A549 (cell line): ENCODE measurements around the gene EPHB6. TPM values are rescaled to one million over a fixed set of nuclear protein-coding genes. Genes with fewer than 3 reads are reported as not detected.

Source experiments
- ATAC-seq, 2 experiments: fragments of 200-7000 bp in 1 of 2; fragments of >200 bp in 1 of 2; cut with Nextera tagmentation in 1 of 2; cut with Tn5 transposase in 1 of 2; 3 replicates each; pipeline versions ENCODE4 v1.8.0 to v1.9.1; 2018 to 2020; ENCODE audit warnings: mild to moderate bottlenecking in 1 of 2, moderate library complexity in 1 of 2
- CTCF ChIA-PET: fragments of 300-600 bp; sonication (Branson Sonifier 250); formaldehyde crosslinking; extraction: SDS; loops from one replicate; lab custom pipeline; 2021; ENCODE audit warnings: antibody characterized with exemption, inconsistent platforms; lab: Yijun Ruan, JAX
- POLR2A ChIA-PET: fragments of 350-600 bp; formaldehyde crosslinking; extraction: SDS; loops from one replicate; lab custom pipeline; 2021; ENCODE audit warnings: antibody characterized with exemption, inconsistent platforms; lab: Yijun Ruan, JAX
- DNase-seq, 2 experiments: peaks; one replicate each; pipeline versions ENCODE4 v3.0.0 to v3.0.0-alpha.2; 2011 to 2016; ENCODE audit warnings: low read depth in 1 of 2, low spot score in 1 of 2
- FAIRE-seq: peaks from 2 replicates; lab custom pipeline; 2011; peaks lifted over from hg19 to GRCh38; lab: Jason Lieb, UNC
- H3K27ac ChIP-seq, 2 experiments: fragments of >200 bp; sonication (Bioruptor Twin); formaldehyde crosslinking; 3 replicates each; pipeline ENCODE4 v1.5.1; 2016 to 2017
- H3K4me1 ChIP-seq: fragments of >200 bp; sonication (Bioruptor Twin); formaldehyde crosslinking; 3 replicates; pipeline ENCODE4 v1.6.1; 2016
- H3K4me2 ChIP-seq: fragments of >200 bp; sonication (Bioruptor Twin); formaldehyde crosslinking; 3 replicates; pipeline ENCODE4 v1.6.1; 2016
- H3K4me3 ChIP-seq: fragments of >200 bp; sonication (Bioruptor Twin); formaldehyde crosslinking; 3 replicates; pipeline ENCODE4 v1.5.1; 2016
- H3K9me3 ChIP-seq: fragments of >200 bp; sonication (Bioruptor Twin); formaldehyde crosslinking; 3 replicates; pipeline ENCODE4 v1.6.1; 2016
- CBX8 ChIP-seq: fragments of 200-600 bp; sonication (generic); IDR thresholded peaks from 2 replicates; pipeline ENCODE4 v1.6.1; 2016
- CEBPB ChIP-seq, 2 experiments: fragments of >200 bp in 1 of 2; sonication (Bioruptor Twin) in 1 of 2; formaldehyde crosslinking in 1 of 2; IDR thresholded peaks; 2 replicates each; pipeline ENCODE4 v1.6.1; 2012 to 2016
- CHD4 ChIP-seq: fragments of 200-600 bp; sonication (generic); IDR thresholded peaks from 2 replicates; pipeline ENCODE4 v1.6.1; 2016; ENCODE audit warnings: antibody characterized with exemption, mild to moderate bottlenecking, borderline replicate concordance
- ELK1 ChIP-seq: fragments of 150-350 bp; IDR thresholded peaks from 2 replicates; pipeline ENCODE4 v1.6.1; 2014; ENCODE audit warnings: low read depth, mild to moderate bottlenecking, low read length
- EP300 ChIP-seq, 2 experiments: fragments of >200 bp; sonication (Bioruptor Twin); formaldehyde crosslinking; IDR thresholded peaks; 2 replicates in 1 of 2; 3 replicates in 1 of 2; pipeline ENCODE4 v1.6.1; 2016 to 2017
- ESRRA ChIP-seq: fragments of 150-350 bp; IDR thresholded peaks from 2 replicates; pipeline ENCODE4 v1.6.1; 2014; ENCODE audit warnings: mild to moderate bottlenecking, low read length, borderline replicate concordance
- FOXS1 ChIP-seq: fragments of 250-450 bp; sonication (Bioruptor Pico); IDR thresholded peaks from 2 replicates; pipeline ENCODE4 v1.5.0; 2020; ENCODE audit warnings: mild to moderate bottlenecking, moderate library complexity
- GATA3 ChIP-seq: IDR thresholded peaks from 2 replicates; pipeline ENCODE4 v1.6.1; 2012; ENCODE audit warnings: borderline replicate concordance
- HEYL ChIP-seq: fragments of 250-450 bp; sonication (Bioruptor Pico); IDR thresholded peaks from 2 replicates; pipeline ENCODE4 v1.8.0; 2021; ENCODE audit warnings: mild to moderate bottlenecking, moderate library complexity
- JUN ChIP-seq, 2 experiments: fragments of >200 bp; sonication (Bioruptor Twin); formaldehyde crosslinking; IDR thresholded peaks; 2 replicates in 1 of 2; 3 replicates in 1 of 2; pipeline ENCODE4 v1.6.1; 2016 to 2017
- KDM1A ChIP-seq: fragments of 200-600 bp; sonication (generic); IDR thresholded peaks from 2 replicates; pipeline ENCODE4 v1.6.1; 2016; ENCODE audit warnings: low read depth, mild to moderate bottlenecking
- MAFK ChIP-seq: fragments of 450-650 bp; IDR thresholded peaks from 2 replicates; pipeline ENCODE4 v1.6.1; 2014; ENCODE audit not compliant: partially characterized antibody
- NFE2L2 ChIP-seq: fragments of 150-350 bp; conservative IDR thresholded peaks from 2 replicates; pipeline ENCODE4 v1.6.1; 2014; ENCODE audit warnings: low read length
- NPAS2 ChIP-seq: fragments of 250-450 bp; sonication (Bioruptor Pico); IDR thresholded peaks from 2 replicates; pipeline ENCODE4 v1.8.0; 2022; ENCODE audit warnings: mild to moderate bottlenecking, moderate library complexity, borderline replicate concordance
- PHF8 ChIP-seq: fragments of 200-600 bp; sonication (generic); IDR thresholded peaks from 2 replicates; pipeline ENCODE4 v1.6.1; 2016; ENCODE audit warnings: low read depth, mild to moderate bottlenecking, antibody characterized with exemption, moderate library complexity, borderline replicate concordance
- RAD21 ChIP-seq, 2 experiments: fragments of >200 bp in 1 of 2; sonication (Bioruptor Twin) in 1 of 2; formaldehyde crosslinking in 1 of 2; IDR thresholded peaks in 1 of 2; conservative IDR thresholded peaks in 1 of 2; 2 replicates in 1 of 2; 3 replicates in 1 of 2; pipeline ENCODE4 v1.6.1; 2012 to 2018; ENCODE audit warnings: inconsistent platforms in 1 of 2
- RFX5 ChIP-seq: fragments of 450-650 bp; IDR thresholded peaks from 2 replicates; pipeline ENCODE4 v1.7.1; 2014; ENCODE audit warnings: antibody characterized with exemption, mild to moderate bottlenecking, moderate library complexity
- SMC3 ChIP-seq: fragments of >200 bp; sonication (Bioruptor Twin); formaldehyde crosslinking; IDR thresholded peaks from 3 replicates; pipeline ENCODE4 v1.6.1; 2018; ENCODE audit warnings: inconsistent platforms
- TP53 ChIP-seq: fragments of 250-450 bp; sonication (Bioruptor Pico); IDR thresholded peaks from 2 replicates; pipeline ENCODE4 v1.5.0; 2021; ENCODE audit warnings: mild to moderate bottlenecking, moderate library complexity
- ZC3H11A ChIP-seq: fragments of 450-650 bp; IDR thresholded peaks from 2 replicates; pipeline ENCODE4 v1.6.1; 2014; ENCODE audit warnings: antibody characterized with exemption, mild to moderate bottlenecking
- ZSCAN20 ChIP-seq: fragments of 250-450 bp; sonication (Bioruptor Pico); IDR thresholded peaks from 2 replicates; pipeline ENCODE4 v1.8.0; 2022; ENCODE audit warnings: mild to moderate bottlenecking, moderate library complexity
- WGBS: methylation state at CpG from one replicate; pipeline ENCODE4 v1.1.6; 2017; ENCODE audit errors: missing lambda C conversion rate; 5-methylcytosine and 5-hydroxymethylcytosine counted together
- polyA plus RNA-seq, 4 experiments: library from polyadenylated mRNA; depleted of rRNA in 3 of 4; stranded (reverse); fragments of >200 nt; fragmentation: RNase III in 1 of 4; extraction: RNeasy Plus Mini Kit Qiagen cat#74134 plus additional on column Dnase treatment in 1 of 4; gene quantifications; 2 replicates in 3 of 4; 3 replicates in 1 of 4; pipeline ENCODE4 v1.2.3, GENCODE V29; 2011 to 2017
- TF ChIP-seq, protein P1 (sequence below): fragments of 200-600 bp; sonication (generic); IDR thresholded peaks from 2 replicates; pipeline ENCODE4 v1.6.1; 2016; ENCODE audit warnings: antibody characterized with exemption, mild to moderate bottlenecking, moderate library complexity
- TF ChIP-seq, protein P2 (sequence below): fragments of 450-650 bp; IDR thresholded peaks from 2 replicates; pipeline ENCODE4 v1.6.1; 2014; ENCODE audit warnings: antibody characterized with exemption
- TF ChIP-seq, protein P3 (sequence below): fragments of >200 bp; sonication (Bioruptor Twin); formaldehyde crosslinking; IDR thresholded peaks from 3 replicates; pipeline ENCODE4 v1.6.1; 2016

The EPHB6 gene
- polyA plus RNA-seq, 2 of the 4 experiments (the other 2 are of a cell fraction), result 0.26 to 0.37 TPM

DNA sequence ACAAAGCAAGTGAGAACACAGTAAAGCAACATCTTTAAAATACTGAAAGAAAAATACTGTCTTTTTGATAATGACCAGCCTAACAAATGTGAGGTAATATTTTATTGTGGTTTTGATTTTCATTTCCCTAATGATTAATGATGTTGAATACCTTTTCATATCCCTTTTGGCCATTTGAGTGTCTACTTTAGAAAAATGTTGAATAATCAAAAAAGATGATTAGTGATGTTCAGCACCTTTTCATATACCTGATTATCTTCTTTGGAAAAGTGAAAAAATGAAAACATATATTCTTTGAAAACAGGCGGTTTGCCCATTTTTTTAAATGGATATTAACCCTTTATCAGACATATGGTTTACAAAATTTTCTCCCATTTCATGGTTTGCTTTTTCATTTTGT, 32.2 kb upstream of the EPHB6 start:
- Histone ChIP-seq H3K9me3 (peaks cover 6% of the 10 kb centered on the region; the same call in 2 of the 3 replicates), H3K4me3 (no peak overlapping the region), H3K4me1 (no peaks in the 10 kb centered on the region), H3K27ac (no peak overlapping the region), H3K4me2 (no peak overlapping the region)
- ChIA-PET CTCF (no interaction called here), POLR2A (no interaction called here)
- TF ChIP-seq CBX8, result no peak
- TF ChIP-seq ZSCAN20 (CRISPR knock-in tag), result no peak
- TF ChIP-seq GATA3, result no peak
- TF ChIP-seq FOXS1 (CRISPR knock-in tag), result no peak
- TF ChIP-seq HEYL (CRISPR knock-in tag), result no peak
- TF ChIP-seq, protein P1, sequence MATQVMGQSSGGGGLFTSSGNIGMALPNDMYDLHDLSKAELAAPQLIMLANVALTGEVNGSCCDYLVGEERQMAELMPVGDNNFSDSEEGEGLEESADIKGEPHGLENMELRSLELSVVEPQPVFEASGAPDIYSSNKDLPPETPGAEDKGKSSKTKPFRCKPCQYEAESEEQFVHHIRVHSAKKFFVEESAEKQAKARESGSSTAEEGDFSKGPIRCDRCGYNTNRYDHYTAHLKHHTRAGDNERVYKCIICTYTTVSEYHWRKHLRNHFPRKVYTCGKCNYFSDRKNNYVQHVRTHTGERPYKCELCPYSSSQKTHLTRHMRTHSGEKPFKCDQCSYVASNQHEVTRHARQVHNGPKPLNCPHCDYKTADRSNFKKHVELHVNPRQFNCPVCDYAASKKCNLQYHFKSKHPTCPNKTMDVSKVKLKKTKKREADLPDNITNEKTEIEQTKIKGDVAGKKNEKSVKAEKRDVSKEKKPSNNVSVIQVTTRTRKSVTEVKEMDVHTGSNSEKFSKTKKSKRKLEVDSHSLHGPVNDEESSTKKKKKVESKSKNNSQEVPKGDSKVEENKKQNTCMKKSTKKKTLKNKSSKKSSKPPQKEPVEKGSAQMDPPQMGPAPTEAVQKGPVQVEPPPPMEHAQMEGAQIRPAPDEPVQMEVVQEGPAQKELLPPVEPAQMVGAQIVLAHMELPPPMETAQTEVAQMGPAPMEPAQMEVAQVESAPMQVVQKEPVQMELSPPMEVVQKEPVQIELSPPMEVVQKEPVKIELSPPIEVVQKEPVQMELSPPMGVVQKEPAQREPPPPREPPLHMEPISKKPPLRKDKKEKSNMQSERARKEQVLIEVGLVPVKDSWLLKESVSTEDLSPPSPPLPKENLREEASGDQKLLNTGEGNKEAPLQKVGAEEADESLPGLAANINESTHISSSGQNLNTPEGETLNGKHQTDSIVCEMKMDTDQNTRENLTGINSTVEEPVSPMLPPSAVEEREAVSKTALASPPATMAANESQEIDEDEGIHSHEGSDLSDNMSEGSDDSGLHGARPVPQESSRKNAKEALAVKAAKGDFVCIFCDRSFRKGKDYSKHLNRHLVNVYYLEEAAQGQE, result no peak
- peak; percentile 9 for TF ChIP-seq MAFK
- 2% methylated on average over 1 of the region's 1 CpG for WGBS
- DNase-seq (no peak), FAIRE-seq (peak; percentile 7), ATAC-seq (no peak)

GRCh38 chr7:142827951-142828500, 26.9 kb upstream of the EPHB6 start:
- no peak overlapping the region for H3K27ac ChIP-seq
- ATAC-seq (no peak), FAIRE-seq (no peak)
- H3K4me3 ChIP-seq, result no peak overlapping the region
- 4% methylated on average over 1 of the region's 1 CpG for WGBS
- H3K4me2 ChIP-seq, result no peak overlapping the region
- no peaks in the 10 kb centered on the region for H3K4me1 ChIP-seq
- CTCF ChIA-PET, result interaction anchor here (0.7 kb wide), 1 partner anchor 24 kb away, joined by 3 read pairs; no protein-coding TSS in a partner anchor
- POLR2A ChIA-PET, result no interaction called here
- no peak for TF ChIP-seq TP53 (CRISPR knock-in tag)
- TF ChIP-seq NPAS2 (CRISPR knock-in tag), result no peak
- TF ChIP-seq ESRRA, result no peak
- TF ChIP-seq, all 56 proteins: peak for 0
- H3K9me3 ChIP-seq, result peaks cover 6% of the 10 kb centered on the region; the same call in 2 of the 3 replicates
- no peak for DNase-seq

DNA sequence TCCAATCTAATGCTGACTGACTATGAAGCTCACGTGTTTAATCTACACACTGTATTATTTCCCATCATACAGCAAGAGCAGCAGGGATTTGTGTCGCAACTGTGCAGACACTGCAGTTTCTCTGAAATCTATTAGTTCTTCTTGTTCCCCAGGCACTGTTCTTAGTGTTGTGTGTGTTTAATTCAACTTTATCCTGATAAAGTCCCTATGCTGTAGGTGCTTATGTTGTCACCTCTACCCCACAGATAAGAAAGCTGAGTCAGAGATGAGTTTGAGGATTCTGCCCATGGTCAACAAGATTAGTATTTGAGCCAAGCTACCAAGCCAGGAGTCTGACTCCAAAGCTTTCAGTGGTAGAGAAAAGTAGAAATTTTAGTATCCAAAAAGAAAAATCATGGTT, 22.5 kb upstream of the EPHB6 start:
- no peak overlapping the region for H3K4me2 ChIP-seq
- H3K4me3 ChIP-seq, result no peak overlapping the region
- POLR2A ChIA-PET, result no interaction called here
- H3K27ac ChIP-seq, result no peak overlapping the region
- CTCF ChIA-PET, result interaction anchor here (0.8 to 1.1 kb wide), 2 partner anchors 22 to 40 kb away, joined by 3 to 4 read pairs; no protein-coding TSS in a partner anchor
- WGBS, result 41% methylated on average over 2 of the region's 2 CpGs
- H3K9me3 ChIP-seq, result no peaks in the 10 kb centered on the region
- H3K4me1 ChIP-seq, result no peaks in the 10 kb centered on the region
- no peak for DNase-seq
- FAIRE-seq, result no peak
- no peak for ATAC-seq
- TF ChIP-seq RAD21 (conservative IDR thresholded peaks at IDR 0.05 in 1 of 2, IDR thresholded peaks at IDR 0.05 in 1 of 2) (no peak), CBX8 (no peak), EP300 (IDR thresholded peaks at IDR 0.05) (no peak), KDM1A (no peak), PHF8 (no peak), SMC3 (no peak), ZC3H11A (no peak), RFX5 (no peak), FOXS1 (CRISPR knock-in tag) (no peak), CHD4 (no peak), NPAS2 (CRISPR knock-in tag) (no peak), NFE2L2 (no peak), ELK1 (no peak), MAFK (no peak), JUN (IDR thresholded peaks at IDR 0.05) (no peak), CEBPB (IDR thresholded peaks at IDR 0.05) (no peak)
- TF ChIP-seq, protein P2, sequence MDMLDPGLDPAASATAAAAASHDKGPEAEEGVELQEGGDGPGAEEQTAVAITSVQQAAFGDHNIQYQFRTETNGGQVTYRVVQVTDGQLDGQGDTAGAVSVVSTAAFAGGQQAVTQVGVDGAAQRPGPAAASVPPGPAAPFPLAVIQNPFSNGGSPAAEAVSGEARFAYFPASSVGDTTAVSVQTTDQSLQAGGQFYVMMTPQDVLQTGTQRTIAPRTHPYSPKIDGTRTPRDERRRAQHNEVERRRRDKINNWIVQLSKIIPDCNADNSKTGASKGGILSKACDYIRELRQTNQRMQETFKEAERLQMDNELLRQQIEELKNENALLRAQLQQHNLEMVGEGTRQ, result no peak
- TF ChIP-seq, protein P3, sequence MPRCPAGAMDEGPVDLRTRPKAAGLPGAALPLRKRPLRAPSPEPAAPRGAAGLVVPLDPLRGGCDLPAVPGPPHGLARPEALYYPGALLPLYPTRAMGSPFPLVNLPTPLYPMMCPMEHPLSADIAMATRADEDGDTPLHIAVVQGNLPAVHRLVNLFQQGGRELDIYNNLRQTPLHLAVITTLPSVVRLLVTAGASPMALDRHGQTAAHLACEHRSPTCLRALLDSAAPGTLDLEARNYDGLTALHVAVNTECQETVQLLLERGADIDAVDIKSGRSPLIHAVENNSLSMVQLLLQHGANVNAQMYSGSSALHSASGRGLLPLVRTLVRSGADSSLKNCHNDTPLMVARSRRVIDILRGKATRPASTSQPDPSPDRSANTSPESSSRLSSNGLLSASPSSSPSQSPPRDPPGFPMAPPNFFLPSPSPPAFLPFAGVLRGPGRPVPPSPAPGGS, result no peak
